Gastroesophageal sphincter (tissue), 3 donors: ENCODE data around the gene NR3C1.

Source experiments
- EP300 ChIP-seq: sonication (generic); formaldehyde crosslinking; IDR thresholded peaks from one replicate; pipeline ENCODE4 v1.6.1; 2017; ENCODE audit warnings: antibody characterized with exemption, mild to moderate bottlenecking
- POLR2A ChIP-seq, 2 donors: fragments of 450-650 bp; IDR thresholded peaks; one replicate each; pipeline ENCODE4 v1.6.1; 2017; ENCODE audit warnings: antibody characterized with exemption in 2 of 2, mild to moderate bottlenecking in 2 of 2, moderate library complexity in 1 of 2
- POLR2AphosphoS5 ChIP-seq: sonication (generic); formaldehyde crosslinking; IDR thresholded peaks from one replicate; pipeline ENCODE4 v1.6.1; 2017; ENCODE audit warnings: antibody characterized with exemption
- TF ChIP-seq, protein P1 (sequence below), 4 experiments: fragments of 200-600 bp in 2 of 4; fragments of 450-650 bp in 2 of 4; sonication (generic) in 1 of 4; IDR thresholded peaks; one replicate each; pipeline ENCODE4 v1.5.1; 2017 to 2019; ENCODE audit warnings: antibody characterized with exemption in 4 of 4, mild to moderate bottlenecking in 2 of 4, moderate library complexity in 2 of 4

DNA sequence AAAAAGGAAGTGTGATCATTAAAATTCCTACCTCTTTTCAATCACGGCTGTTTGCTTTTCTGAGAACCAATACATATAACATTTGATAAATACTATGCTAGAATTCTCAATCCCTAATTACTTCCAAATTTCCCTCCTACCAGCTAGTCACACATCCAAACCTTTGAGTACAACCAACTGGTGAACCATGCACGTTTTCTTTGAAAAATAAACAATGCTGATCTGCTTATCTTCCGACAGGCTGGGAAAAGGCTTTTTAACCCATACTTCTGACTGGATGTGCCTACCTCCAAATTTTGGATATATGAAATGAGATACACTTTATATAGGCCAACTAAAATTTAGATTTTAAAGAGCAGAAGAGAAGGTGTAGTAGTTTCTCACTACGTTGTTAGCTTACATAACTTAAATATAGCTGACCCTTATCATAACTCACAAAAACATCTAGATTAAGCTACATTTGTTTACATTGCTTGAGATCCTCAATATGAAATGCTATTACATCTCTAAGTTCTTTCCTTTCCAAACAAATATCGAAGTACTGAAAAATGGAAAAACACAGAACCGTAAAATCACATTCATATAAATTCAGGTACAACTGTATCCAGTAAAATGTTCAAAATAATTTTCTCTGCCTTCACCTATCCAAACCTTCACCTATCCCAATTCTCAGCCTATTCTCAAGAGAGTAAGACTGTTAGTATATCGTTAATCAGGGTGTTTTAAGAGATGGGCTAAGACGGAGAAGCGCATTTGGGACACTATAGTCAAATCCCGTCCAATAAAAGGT, 2.1 kb downstream of the NR3C1 start:
- TF ChIP-seq POLR2A (IDR thresholded peaks at IDR 0.05) (no peak), POLR2AphosphoS5 (no peak), EP300 (no peak)
- TF ChIP-seq, protein P1, sequence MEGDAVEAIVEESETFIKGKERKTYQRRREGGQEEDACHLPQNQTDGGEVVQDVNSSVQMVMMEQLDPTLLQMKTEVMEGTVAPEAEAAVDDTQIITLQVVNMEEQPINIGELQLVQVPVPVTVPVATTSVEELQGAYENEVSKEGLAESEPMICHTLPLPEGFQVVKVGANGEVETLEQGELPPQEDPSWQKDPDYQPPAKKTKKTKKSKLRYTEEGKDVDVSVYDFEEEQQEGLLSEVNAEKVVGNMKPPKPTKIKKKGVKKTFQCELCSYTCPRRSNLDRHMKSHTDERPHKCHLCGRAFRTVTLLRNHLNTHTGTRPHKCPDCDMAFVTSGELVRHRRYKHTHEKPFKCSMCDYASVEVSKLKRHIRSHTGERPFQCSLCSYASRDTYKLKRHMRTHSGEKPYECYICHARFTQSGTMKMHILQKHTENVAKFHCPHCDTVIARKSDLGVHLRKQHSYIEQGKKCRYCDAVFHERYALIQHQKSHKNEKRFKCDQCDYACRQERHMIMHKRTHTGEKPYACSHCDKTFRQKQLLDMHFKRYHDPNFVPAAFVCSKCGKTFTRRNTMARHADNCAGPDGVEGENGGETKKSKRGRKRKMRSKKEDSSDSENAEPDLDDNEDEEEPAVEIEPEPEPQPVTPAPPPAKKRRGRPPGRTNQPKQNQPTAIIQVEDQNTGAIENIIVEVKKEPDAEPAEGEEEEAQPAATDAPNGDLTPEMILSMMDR (IDR thresholded peaks at IDR 0.05): no peak
